ENCODE data around the gene POPDC3. TPM values are rescaled to one million over a fixed set of nuclear protein-coding genes. Genes with fewer than 3 reads are reported as not detected.

Gene POPDC3
- total and polyA plus RNA-seq, 10 of the 15 experiments (the other 5 are each of a cell fraction or from before 2014, with no cell fraction given), result 1.6 TPM; not detected in 9

DNA sequence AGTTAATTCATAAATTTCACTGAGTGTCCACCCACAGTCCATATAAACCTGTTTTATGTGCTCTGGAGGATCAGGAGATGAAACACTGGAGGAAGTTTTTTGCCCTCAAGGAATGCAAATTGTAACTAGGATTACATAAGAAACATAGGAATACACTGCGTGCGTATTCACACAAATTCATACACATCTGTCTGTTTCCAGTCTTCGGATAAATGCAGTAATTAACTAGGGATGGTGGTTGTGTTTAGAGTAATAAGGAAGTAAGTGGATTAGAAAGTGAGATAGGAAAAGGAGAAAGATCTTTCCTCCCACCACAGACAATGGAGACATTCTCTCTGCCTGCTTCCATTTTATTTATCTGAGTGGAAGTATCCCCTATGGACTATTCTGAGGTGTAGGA, 35.7 kb upstream of the POPDC3 start:
- H3K4me3 ChIP-seq, result no peak overlapping the region
- TF ChIP-seq GABPA (IDR thresholded peaks at IDR 0.05; ENCODE audit: low read depth) (no peak), E2F4 (IDR thresholded peaks at IDR 0.05; ENCODE audit: low read depth, low read length) (no peak), JUNB (IDR thresholded peaks at IDR 0.05) (no peak), IRF3 (IDR thresholded peaks at IDR 0.05) (no peak), HCFC1 (IDR thresholded peaks at IDR 0.05; ENCODE audit: low read length) (no peak)
- TF ChIP-seq, protein P1, sequence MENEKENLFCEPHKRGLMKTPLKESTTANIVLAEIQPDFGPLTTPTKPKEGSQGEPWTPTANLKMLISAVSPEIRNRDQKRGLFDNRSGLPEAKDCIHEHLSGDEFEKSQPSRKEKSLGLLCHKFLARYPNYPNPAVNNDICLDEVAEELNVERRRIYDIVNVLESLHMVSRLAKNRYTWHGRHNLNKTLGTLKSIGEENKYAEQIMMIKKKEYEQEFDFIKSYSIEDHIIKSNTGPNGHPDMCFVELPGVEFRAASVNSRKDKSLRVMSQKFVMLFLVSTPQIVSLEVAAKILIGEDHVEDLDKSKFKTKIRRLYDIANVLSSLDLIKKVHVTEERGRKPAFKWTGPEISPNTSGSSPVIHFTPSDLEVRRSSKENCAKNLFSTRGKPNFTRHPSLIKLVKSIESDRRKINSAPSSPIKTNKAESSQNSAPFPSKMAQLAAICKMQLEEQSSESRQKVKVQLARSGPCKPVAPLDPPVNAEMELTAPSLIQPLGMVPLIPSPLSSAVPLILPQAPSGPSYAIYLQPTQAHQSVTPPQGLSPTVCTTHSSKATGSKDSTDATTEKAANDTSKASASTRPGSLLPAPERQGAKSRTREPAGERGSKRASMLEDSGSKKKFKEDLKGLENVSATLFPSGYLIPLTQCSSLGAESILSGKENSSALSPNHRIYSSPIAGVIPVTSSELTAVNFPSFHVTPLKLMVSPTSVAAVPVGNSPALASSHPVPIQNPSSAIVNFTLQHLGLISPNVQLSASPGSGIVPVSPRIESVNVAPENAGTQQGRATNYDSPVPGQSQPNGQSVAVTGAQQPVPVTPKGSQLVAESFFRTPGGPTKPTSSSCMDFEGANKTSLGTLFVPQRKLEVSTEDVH (IDR thresholded peaks at IDR 0.05; ENCODE audit: low read depth, partially characterized antibody), result no peak
- in situ Hi-C loops (cut with MboI), result no loop called here

More for the DNA sequence above, 35.7 kb upstream of the POPDC3 start:
- WGBS (ENCODE audit: insufficient coverage, insufficient replicate concordance, low lambda C conversion rate, missing lambda C conversion rate), result 77% methylated on average over 3 of the region's 3 CpGs
- Histone ChIP-seq H3K9me3 (replicated peaks; ENCODE audit: control insufficient read depth, insufficient read depth, low read length) (no peaks in the 10 kb centered on the region), H3K9ac (ENCODE audit: control insufficient read depth, insufficient read depth, low read length) (no peak overlapping the region), H2AFZ (ENCODE audit: control insufficient read depth, low read depth, low read length) (no peak overlapping the region), H3K4me2 (ENCODE audit: control insufficient read depth, insufficient read depth) (no peak overlapping the region), H4K20me1 (ENCODE audit: control insufficient read depth, insufficient read depth) (no peaks in the 10 kb centered on the region), H3K36me3 (ENCODE audit: control insufficient read depth in 2 of 2, insufficient read depth in 2 of 2, low read length in 1 of 2) (no peaks in the 10 kb centered on the region), H3K27me3 (replicated peaks in 1 of 2; ENCODE audit: control insufficient read depth in 2 of 2, insufficient read depth in 2 of 2, low read length in 1 of 2) (no peaks in the 10 kb centered on the region), H3K4me1 (ENCODE audit: control insufficient read depth, insufficient read depth, low read length) (0 out of 2 replicates have a peak, but pooled peaks cover 3% of the 10 kb centered on the region), H3K27ac (ENCODE audit: control insufficient read depth, insufficient read depth) (no peak overlapping the region), H3K79me2 (ENCODE audit: control insufficient read depth, insufficient read depth, low read length) (no peaks in the 10 kb centered on the region)
- ChIA-PET SMC1A (ENCODE audit: uncharacterized antibody, unreplicated experiment) (no interaction called here), POLR2A (no interaction called here), RAD21 (ENCODE audit: unreplicated experiment) (no interaction called here), CTCF (no interaction called here)
- DNase-seq (ENCODE audit: low read depth, low spot score) (no peak), FAIRE-seq (no peak), ATAC-seq (no peak)
- intact Hi-C loops (cut with micrococcal nuclease; ENCODE audit: unreplicated experiment), result no loop called here
- BruUV-seq (replicated peaks), result no TSS peak

Measured in GM12878 (cell line).